ENCODE measurements around the gene PFDN4.

The PFDN4 gene

DNA sequence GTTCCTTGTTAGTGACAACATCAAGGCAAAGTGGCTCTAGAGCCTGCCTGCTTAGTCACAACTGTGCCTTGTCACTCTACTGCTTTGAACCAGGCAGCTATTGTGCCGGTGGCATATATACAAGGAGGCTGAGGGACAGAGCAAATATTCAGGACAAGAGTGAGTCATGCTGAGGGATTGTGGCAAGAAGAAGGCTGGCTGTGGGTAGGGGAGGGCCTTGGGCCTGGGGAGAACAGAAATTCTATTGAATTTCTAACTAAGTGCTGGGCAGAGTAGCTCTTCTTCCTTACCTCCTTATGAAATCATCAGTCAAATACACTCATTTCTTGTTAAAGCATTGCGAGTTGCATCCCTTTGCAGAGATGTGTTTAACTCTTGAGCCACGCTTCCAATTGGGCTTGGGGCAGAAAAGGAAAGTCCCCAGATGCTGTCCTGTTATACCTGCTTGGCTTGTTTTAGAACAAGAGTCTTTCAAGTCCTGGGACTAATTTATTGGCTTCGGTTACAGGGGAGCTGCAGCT lies 59.7 kb downstream of the PFDN4 start:
- DNase-seq (ENCODE audit: low spot score) = no peak

- DNase-seq (ENCODE audit: low spot score) = no peak
These were observed 61.1 kb downstream of the PFDN4 start for GRCh38 chr20:54268941-54269340.
